ENCODE results near the gene CDK14. TPM values are rescaled to one million over a fixed set of nuclear protein-coding genes. Genes with fewer than 3 reads are reported as not detected.
"Not testable (repeated sequence)": the region's sequence is repeated elsewhere in the genome, so short reads cannot be mapped to it uniquely, and the experiment has no call there.

CDK14 gene
- total RNA-seq, 1 donor from 2014 or later: 19.7 TPM

- no peak for DNase-seq (ENCODE audit: low read depth)
These were observed 539.7 kb downstream of the CDK14 start for GRCh38 chr7:91135703-91136430.

GRCh38 chr7:91137153-91137787 is 541.1 kb downstream of the CDK14 start:
- DNase-seq (ENCODE audit: low read depth): no peak

- no peak for DNase-seq (ENCODE audit: low read depth)
These were observed 541.8 kb downstream of the CDK14 start for GRCh38 chr7:91137788-91138368.

GRCh38 chr7:91140286-91140685 is 544.2 kb downstream of the CDK14 start:
- DNase-seq (ENCODE audit: low read depth): no peak

- no peak for DNase-seq (ENCODE audit: low read depth)
These were observed 544.9 kb downstream of the CDK14 start for GRCh38 chr7:91140982-91141381.

- DNase-seq (ENCODE audit: low read depth): no peak
These were observed 546.6 kb downstream of the CDK14 start for GRCh38 chr7:91142743-91143142.

GRCh38 chr7:91149341-91150246 is 553.5 kb downstream of the CDK14 start:
- no peak for DNase-seq (ENCODE audit: low read depth)

- peak; percentile 28 for DNase-seq (ENCODE audit: low read depth)
These were observed 555.8 kb downstream of the CDK14 start for GRCh38 chr7:91151916-91152315.

- DNase-seq (ENCODE audit: low read depth): no peak
These were observed 560.4 kb downstream of the CDK14 start for GRCh38 chr7:91156316-91157185.

- no peak for DNase-seq (ENCODE audit: low read depth)
These were observed 561.6 kb downstream of the CDK14 start for GRCh38 chr7:91157579-91158320.

GRCh38 chr7:91162436-91162835 is 566.3 kb downstream of the CDK14 start:
- no peak for DNase-seq (ENCODE audit: low read depth)

- peak; percentile 73 for DNase-seq (ENCODE audit: low read depth)
These were observed 568.4 kb downstream of the CDK14 start for GRCh38 chr7:91164506-91164905.

GRCh38 chr7:91165006-91165845 is 569.1 kb downstream of the CDK14 start:
- DNase-seq (ENCODE audit: low read depth): peak; percentile 82

GRCh38 chr7:91165846-91166230 is 569.7 kb downstream of the CDK14 start:
- peak; percentile 22 for DNase-seq (ENCODE audit: low read depth)

- DNase-seq (ENCODE audit: low read depth): peak; percentile 93
These were observed 573.0 kb downstream of the CDK14 start for GRCh38 chr7:91168871-91169829.

GRCh38 chr7:91169830-91170191 is 573.7 kb downstream of the CDK14 start:
- no peak for DNase-seq (ENCODE audit: low read depth)

- DNase-seq (ENCODE audit: low read depth): not testable (repeated sequence)
These were observed 577.1 kb downstream of the CDK14 start for GRCh38 chr7:91173265-91173664.

- DNase-seq (ENCODE audit: low read depth): no peak
These were observed 584.6 kb downstream of the CDK14 start for GRCh38 chr7:91180746-91181145.
